ENCODE measurements around the gene MB21D2. TPM values are rescaled to one million over a fixed set of nuclear protein-coding genes. Genes with fewer than 3 reads are reported as not detected.

Gene MB21D2
- total and polyA plus RNA-seq, 2 of the 8 experiments (the other 6 are each of a cell fraction or from before 2014, with no cell fraction given) = 10.0 to 21.0 TPM

GRCh38 chr3:192861972-192862371, 55.7 kb downstream of the MB21D2 start:
- Histone ChIP-seq H4K20me1 (replicated peaks in 1 of 2; ENCODE audit: control insufficient read depth in 1 of 2, insufficient read depth in 2 of 2, low read length in 2 of 2) (peaks cover 0 to 2% of the 10 kb centered on the region in 2 experiments), H4K8ac (ENCODE audit: extremely low read depth, insufficient read depth, low read length) (no peak overlapping the region), H2BK20ac (ENCODE audit: low read length) (no peak overlapping the region), H3K9me3 (ENCODE audit: insufficient read depth in 2 of 2, low read depth in 1 of 2, low read length in 1 of 2) (no peaks in the 10 kb centered on the region), H3K14ac (ENCODE audit: insufficient read length) (no peak overlapping the region), H3K18ac (ENCODE audit: extremely low read depth, low read length) (no peak overlapping the region), H3K36me3 (ENCODE audit: control insufficient read depth in 2 of 4, insufficient read depth in 4 of 4, low read length in 3 of 4) (no peaks in the 10 kb centered on the region; a peak in 1 of 8 replicates), H4K5ac (ENCODE audit: insufficient read length, low read depth, low read length) (no peak overlapping the region), H3K56ac (replicated peaks; ENCODE audit: insufficient read length, low read depth, low read length) (no peak overlapping the region), H2BK12ac (ENCODE audit: low read depth, low read length) (no peak overlapping the region), H3K23ac (ENCODE audit: insufficient read length) (no peak overlapping the region), H3K9ac (replicated peaks in 1 of 4; ENCODE audit: extremely low read depth in 1 of 4, low read depth in 3 of 4, low read length in 3 of 4) (no peak overlapping the region), H3K4me1 (replicated peaks in 1 of 4; ENCODE audit: control insufficient read depth in 3 of 4, insufficient read depth in 4 of 4, low read length in 3 of 4) (peaks cover 2 to 8% (median 5%) of the 10 kb centered on the region in 4 experiments; a peak in 6 of 7 replicates), H3K4ac (replicated peaks; ENCODE audit: insufficient read length, low read depth, low read length) (no peak overlapping the region), H3K4me3 (ENCODE audit: extremely low read depth in 1 of 4, insufficient read depth in 2 of 4, low read depth in 3 of 4, low read length in 4 of 4) (no peak overlapping the region), H2AFZ (ENCODE audit: low read length) (no peak overlapping the region), H3K27me3 (replicated peaks in 1 of 4; ENCODE audit: control insufficient read depth in 3 of 4, extremely low read depth in 1 of 4, insufficient read depth in 3 of 4, low read length in 3 of 4) (no peaks in the 10 kb centered on the region), H2BK15ac (ENCODE audit: low read length) (no peak overlapping the region), H3K79me2 (ENCODE audit: control insufficient read depth in 1 of 2, insufficient read depth in 2 of 2, low read length in 2 of 2) (peaks cover 0 to 89% of the 10 kb centered on the region in 2 experiments; a peak in 3 of 4 replicates), H2BK5ac (ENCODE audit: low read depth, low read length) (no peak overlapping the region), H3K79me1 (ENCODE audit: low read depth, low read length) (peaks cover 16% of the 10 kb centered on the region), H3K23me2 (ENCODE audit: low read depth, low read length) (no peaks in the 10 kb centered on the region), H2BK120ac (replicated peaks; ENCODE audit: low read depth, low read length) (no peak overlapping the region), H3K27ac (ENCODE audit: low read depth, low read length) (no peak overlapping the region), H4K91ac (replicated peaks; ENCODE audit: insufficient read length, low read length) (no peak overlapping the region), H2AK5ac (ENCODE audit: low read depth, low read length) (no peak overlapping the region), H3K4me2 (ENCODE audit: insufficient read depth in 1 of 2, low read depth in 2 of 2, low read length in 2 of 2) (no peak overlapping the region)
- no peak for FAIRE-seq
- ChIA-PET CTCF (ENCODE audit: partially characterized antibody) (interaction anchor here (1.3 to 2.0 kb wide), 3 partner anchors 9 to 45 kb away, joined by 5 to 8 read pairs (median 5); no protein-coding TSS in a partner anchor), POLR2A (ENCODE audit: partially characterized antibody) (interaction anchor here (2.3 kb wide), 1 partner anchor 7 kb away, joined by 6 read pairs; no protein-coding TSS in a partner anchor)
- TF ChIP-seq CBX5 (IDR thresholded peaks at IDR 0.05; ENCODE audit: low read depth, low read length) = no peak
- no peak for DNase-seq (ENCODE audit: low read depth in 1 of 2, low spot score in 2 of 2)
- 86% methylated on average over 2 of the region's 2 CpGs; no CpG with 5 or more reads in 1 of the 2 experiments for WGBS, 2 experiments (ENCODE audit: extremely low coverage in 1 of 2, insufficient coverage in 1 of 2, insufficient read length in 1 of 2, insufficient replicate concordance in 2 of 2, low coverage in 1 of 2, low lambda C conversion rate in 2 of 2, missing lambda C conversion rate in 1 of 2)

All from H1 (cell line).